Transverse colon (tissue), 4 donors: ENCODE measurements around the gene HYAL3. TPM values are rescaled to one million over a fixed set of nuclear protein-coding genes. Genes with fewer than 3 reads are reported as not detected.

Experiments used
- DNase-seq: peaks from one replicate; pipeline ENCODE4 v3.0.0-alpha.2; 2019
- H3K27ac ChIP-seq, 4 donors: fragments of 200-600 bp; sonication (generic); 2 replicates each; pipeline ENCODE4 v1.5.1; 2016 to 2018; ENCODE audit warnings: inconsistent platforms in 4 of 4
- H3K27me3 ChIP-seq: fragments of 200-600 bp; sonication (generic); 2 replicates; pipeline ENCODE4 v1.5.1; 2017; ENCODE audit warnings: inconsistent platforms
- H3K36me3 ChIP-seq, 4 donors: fragments of 200-600 bp; sonication (generic); 2 replicates each; pipeline ENCODE4 v1.5.1; 2017 to 2019; ENCODE audit warnings: inconsistent platforms in 4 of 4
- H3K4me1 ChIP-seq, 4 donors: fragments of 200-600 bp; sonication (generic); 2 replicates each; pipeline ENCODE4 v1.5.1; 2017 to 2020; ENCODE audit warnings: inconsistent platforms in 4 of 4
- H3K4me3 ChIP-seq, 4 donors: fragments of 200-600 bp; sonication (generic); 1 replicate in 1 of 4; 2 replicates in 3 of 4; pipeline versions ENCODE4 v1.5.1 to v1.6.1; 2017 to 2019; ENCODE audit warnings: inconsistent platforms in 4 of 4
- H3K9me3 ChIP-seq, 2 donors: fragments of 200-600 bp; sonication (generic); 2 replicates each; pipeline ENCODE4 v1.5.1; 2017 to 2019; ENCODE audit warnings: inconsistent platforms in 2 of 2
- EP300 ChIP-seq: sonication (generic); formaldehyde crosslinking; IDR thresholded peaks from one replicate; pipeline ENCODE4 v1.6.1; 2017; ENCODE audit warnings: antibody characterized with exemption, low read depth
- POLR2A ChIP-seq: fragments of 450-650 bp; IDR thresholded peaks from one replicate; pipeline ENCODE4 v1.6.1; 2016; ENCODE audit warnings: antibody characterized with exemption, mild to moderate bottlenecking, moderate library complexity
- POLR2AphosphoS5 ChIP-seq, 3 donors: sonication (generic); formaldehyde crosslinking; IDR thresholded peaks; one replicate each; pipeline ENCODE4 v1.6.1; 2016; ENCODE audit warnings: antibody characterized with exemption in 3 of 3
- WGBS, 2 donors: methylation state at CpG; one replicate each; pipeline ENCODE4 v1.1.5; 2018; ENCODE audit warnings: low coverage in 1 of 2; 5-methylcytosine and 5-hydroxymethylcytosine counted together
- in situ Hi-C, 4 donors: fragments of 200-750 bp; cut with MboI; loops; one replicate each; pipeline versions ENCODE4 v1.15.0 to v1.15.1; 2017; ENCODE audit warnings: low sequenced_read_pairs in 3 of 4, low pct_ligation_motif_present in 1 of 4, low pct_unique_long_range_greater_than_20kb in 1 of 4
- intact Hi-C: fragments of 100-400 bp; cut with DNase I; formaldehyde crosslinking; loops from one replicate; pipeline ENCODE4 v1.15.1; 2023; ENCODE audit warnings: low total_unique reads
- total RNA-seq, 4 donors: library from RNA; depleted of rRNA; stranded (reverse); fragments of >200 nt; gene quantifications; one replicate each; pipeline ENCODE4 v1.1.0, GENCODE V29; 2016
- TF ChIP-seq, protein P1 (sequence below), 5 experiments: fragments of 200-600 bp in 3 of 5; fragments of 450-650 bp in 2 of 5; sonication (generic) in 3 of 5; IDR thresholded peaks; 1 replicate in 2 of 5; 2 replicates in 3 of 5; pipeline ENCODE4 v1.5.1; 2016 to 2017; ENCODE audit warnings: antibody characterized with exemption in 5 of 5, inconsistent platforms in 3 of 5, mild to moderate bottlenecking in 2 of 5, moderate library complexity in 1 of 5

The HYAL3 gene, protein sequence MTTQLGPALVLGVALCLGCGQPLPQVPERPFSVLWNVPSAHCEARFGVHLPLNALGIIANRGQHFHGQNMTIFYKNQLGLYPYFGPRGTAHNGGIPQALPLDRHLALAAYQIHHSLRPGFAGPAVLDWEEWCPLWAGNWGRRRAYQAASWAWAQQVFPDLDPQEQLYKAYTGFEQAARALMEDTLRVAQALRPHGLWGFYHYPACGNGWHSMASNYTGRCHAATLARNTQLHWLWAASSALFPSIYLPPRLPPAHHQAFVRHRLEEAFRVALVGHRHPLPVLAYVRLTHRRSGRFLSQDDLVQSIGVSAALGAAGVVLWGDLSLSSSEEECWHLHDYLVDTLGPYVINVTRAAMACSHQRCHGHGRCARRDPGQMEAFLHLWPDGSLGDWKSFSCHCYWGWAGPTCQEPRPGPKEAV
- total RNA-seq: 10 to 100 TPM in 1 of 4 donors, 1 to 10 TPM in 2, under 1 TPM in 1; 0.79 to 11.2 (median 3.8) TPM

DNA sequence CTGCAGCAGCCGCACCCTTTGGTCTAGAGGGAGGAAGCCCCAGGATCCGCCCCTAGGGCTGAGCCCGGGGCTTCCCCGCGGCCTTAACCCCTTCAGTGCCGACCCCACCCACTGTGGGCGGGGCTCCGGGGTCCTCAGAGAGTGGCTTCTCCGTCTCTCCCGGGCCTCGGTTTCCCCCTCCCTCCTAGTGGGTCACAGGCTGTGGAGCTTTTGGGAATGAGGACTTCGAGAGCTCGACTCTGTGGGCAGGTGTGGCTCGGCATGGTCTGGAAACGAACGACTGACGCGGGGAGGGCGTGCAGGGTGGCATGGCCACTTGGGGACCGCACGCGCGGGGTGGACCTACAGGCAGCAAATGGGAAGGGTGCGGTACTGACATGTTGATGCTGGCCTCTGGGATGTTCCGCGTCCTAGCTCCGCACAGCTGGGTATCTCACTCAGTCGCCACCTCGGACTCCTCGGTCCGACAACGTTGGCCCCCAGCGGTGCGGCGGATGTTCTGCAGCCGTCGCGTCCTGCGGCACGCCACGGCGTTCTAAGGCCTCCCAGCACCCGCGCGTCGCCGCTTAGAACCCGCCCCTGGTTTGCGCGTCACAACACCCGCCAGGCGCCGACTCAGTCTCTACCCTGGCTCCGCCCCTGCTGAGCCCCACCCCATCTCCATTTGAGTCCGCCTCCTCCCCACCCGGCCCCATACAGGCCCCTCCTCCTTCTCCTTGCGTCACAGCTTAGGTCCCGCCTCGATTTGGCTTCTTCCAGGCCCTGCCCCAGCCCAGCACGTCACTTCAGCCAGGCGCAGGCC lies at the start of gene HYAL3, which contains the start of gene NAA80:
TSS of gene HYAL3 (minus strand) at position 570 of the 802 bp plus-strand sequence. CDS start 3,803 bp downstream, outside the sequence.
TSS of gene NAA80 (minus strand) at position 570 of the 802 bp plus-strand sequence. CDS start 1,942 bp downstream, outside the sequence.
- in situ Hi-C loops: no loop called here
- Histone ChIP-seq H3K9me3 (no peaks in the 10 kb centered on the region), H3K4me1 (peaks cover 15 to 35% (median 32%) of the 10 kb centered on the region in 4 donors), H3K36me3 (no peaks in the 10 kb centered on the region), H3K27ac (peak within 1 kb of the TSS; percentile 90 to 96 (median 94)), H3K27me3 (no peaks in the 10 kb centered on the region), H3K4me3 (peak within 1 kb of the TSS; percentile 39 to 84 (median 44))
- 0% methylated on average over 34 of the region's 61 CpGs; no CpG with 5 or more reads in 1 of the 2 donors for WGBS, 2 donors
- intact Hi-C loops: no loop called here
- DNase-seq: peak; percentile 100
- TF ChIP-seq, protein P1, sequence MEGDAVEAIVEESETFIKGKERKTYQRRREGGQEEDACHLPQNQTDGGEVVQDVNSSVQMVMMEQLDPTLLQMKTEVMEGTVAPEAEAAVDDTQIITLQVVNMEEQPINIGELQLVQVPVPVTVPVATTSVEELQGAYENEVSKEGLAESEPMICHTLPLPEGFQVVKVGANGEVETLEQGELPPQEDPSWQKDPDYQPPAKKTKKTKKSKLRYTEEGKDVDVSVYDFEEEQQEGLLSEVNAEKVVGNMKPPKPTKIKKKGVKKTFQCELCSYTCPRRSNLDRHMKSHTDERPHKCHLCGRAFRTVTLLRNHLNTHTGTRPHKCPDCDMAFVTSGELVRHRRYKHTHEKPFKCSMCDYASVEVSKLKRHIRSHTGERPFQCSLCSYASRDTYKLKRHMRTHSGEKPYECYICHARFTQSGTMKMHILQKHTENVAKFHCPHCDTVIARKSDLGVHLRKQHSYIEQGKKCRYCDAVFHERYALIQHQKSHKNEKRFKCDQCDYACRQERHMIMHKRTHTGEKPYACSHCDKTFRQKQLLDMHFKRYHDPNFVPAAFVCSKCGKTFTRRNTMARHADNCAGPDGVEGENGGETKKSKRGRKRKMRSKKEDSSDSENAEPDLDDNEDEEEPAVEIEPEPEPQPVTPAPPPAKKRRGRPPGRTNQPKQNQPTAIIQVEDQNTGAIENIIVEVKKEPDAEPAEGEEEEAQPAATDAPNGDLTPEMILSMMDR (IDR thresholded peaks at IDR 0.05): peak; percentile 27 to 89 (median 39)
- TF ChIP-seq POLR2AphosphoS5 (IDR thresholded peaks at IDR 0.05) (peak; percentile 97 to 98 (median 97)), POLR2A (peak; percentile 96), EP300 (no peak)

DNA sequence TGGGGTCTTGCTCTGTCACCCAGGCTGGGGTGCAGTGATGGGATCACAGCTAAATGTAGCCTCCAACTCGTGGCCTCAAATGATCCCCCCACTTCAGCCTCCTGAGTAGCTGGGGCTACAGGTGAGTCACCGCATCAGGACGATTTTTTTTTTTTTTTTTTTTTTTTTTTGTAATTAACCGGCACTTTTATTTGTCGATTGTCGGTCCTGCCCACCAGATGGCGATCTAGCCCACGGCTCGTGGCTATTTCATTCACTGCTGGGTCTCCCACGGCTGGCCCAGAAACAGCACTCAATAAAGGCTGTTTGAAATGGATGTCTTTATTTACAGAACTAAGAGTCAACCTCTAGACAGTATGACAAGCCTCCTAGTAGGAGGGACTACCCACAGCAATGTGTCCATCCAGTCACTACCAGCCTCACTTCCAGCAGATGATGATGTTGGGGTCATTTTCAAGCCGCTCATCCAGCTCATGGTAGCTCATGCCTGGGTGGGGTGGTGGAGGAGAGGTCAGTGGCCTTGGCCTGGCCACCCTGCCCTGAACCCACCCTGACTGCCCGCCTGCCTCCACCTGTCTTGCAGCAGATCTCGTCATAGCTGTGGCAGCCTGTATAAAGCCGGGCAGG lies 48.1 kb upstream of the HYAL3 start:
- TF ChIP-seq POLR2A: no peak
- TF ChIP-seq, protein P1 (IDR thresholded peaks at IDR 0.05): peak; percentile 45 to 60 (median 57)
- Histone ChIP-seq H3K4me3 (no peak overlapping the region), H3K27me3 (no peaks in the 10 kb centered on the region), H3K36me3 (no peaks in the 10 kb centered on the region), H3K4me1 (peaks cover 25 to 43% (median 35%) of the 10 kb centered on the region in 4 donors), H3K9me3 (no peaks in the 10 kb centered on the region), H3K27ac (peak overlapping the region in 1 of 4 donors; percentile 27)
- intact Hi-C loops: loop anchor here (10.0 kb wide), 1 partner anchor 198 kb away; no protein-coding TSS in a partner anchor
- peak; percentile 79 for DNase-seq
- WGBS, 2 donors: 0 to 26% methylated on average over 10 to 14 of the region's 14 CpGs
- in situ Hi-C loops: loop anchor here in 1 of 4 donors (10.0 kb wide), 1 partner anchor 188 kb away; no protein-coding TSS in a partner anchor

DNA sequence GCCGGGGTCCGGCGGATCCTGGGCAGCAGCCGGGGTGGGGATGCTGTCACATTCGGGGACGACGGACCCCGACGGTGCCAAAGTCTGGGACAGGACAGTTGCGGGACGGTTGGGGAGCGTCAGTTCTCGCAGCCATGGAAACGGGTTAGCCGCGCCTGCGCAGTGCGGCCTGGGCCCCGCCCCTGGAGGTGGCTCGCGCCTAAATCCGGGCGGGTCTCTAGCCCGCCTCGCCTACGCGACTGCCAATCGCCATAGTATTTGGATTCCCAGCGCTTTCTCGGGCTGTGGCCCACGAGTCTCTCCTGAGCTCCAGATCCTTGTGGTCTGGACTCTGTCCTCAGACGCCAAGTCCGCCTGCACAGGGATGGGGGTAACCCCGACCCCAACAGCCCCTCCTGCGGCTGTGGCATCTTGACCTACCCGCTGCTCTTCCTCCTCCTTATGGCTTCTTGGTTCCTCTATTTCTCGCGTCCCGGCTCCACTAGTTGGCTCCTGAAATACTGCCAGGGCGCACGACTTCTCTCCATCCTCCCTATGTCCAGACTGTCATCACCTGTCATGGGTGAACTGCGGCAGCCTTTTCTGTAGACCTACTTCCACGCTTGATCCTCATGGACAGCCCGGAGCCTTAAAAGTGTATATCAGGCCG lies 46.5 kb upstream of the HYAL3 start, which contains the start of gene ZMYND10:
TSS of gene ZMYND10 (minus strand) at position 147 of the 649 bp plus-strand sequence. CDS start 153 bp downstream, outside the sequence.
- H3K27ac ChIP-seq: peak within 1 kb of the TSS in 2 of 4 donors; percentile 2 to 29
- H3K4me1 ChIP-seq: peaks cover 23 to 43% (median 36%) of the 10 kb centered on the region in 4 donors
- no peaks in the 10 kb centered on the region for H3K36me3 ChIP-seq
- H3K4me3 ChIP-seq: peak within 1 kb of the TSS; percentile 18 to 47 (median 27)
- intact Hi-C loops: loop anchor here (10.0 kb wide), 1 partner anchor 199 kb away; no protein-coding TSS in a partner anchor
- in situ Hi-C loops: loop anchor here in 1 of 4 donors (10.0 kb wide), 1 partner anchor 189 kb away; no protein-coding TSS in a partner anchor
- no peaks in the 10 kb centered on the region for H3K9me3 ChIP-seq
- TF ChIP-seq, protein P1 (IDR thresholded peaks at IDR 0.05): no peak
- no peak for TF ChIP-seq POLR2AphosphoS5 (IDR thresholded peaks at IDR 0.05)
- no peak for TF ChIP-seq POLR2A
- no peak for TF ChIP-seq EP300
- WGBS, 2 donors: 7 to 16% methylated on average over 3 to 23 of the region's 45 CpGs
- peak; percentile 78 for DNase-seq
- H3K27me3 ChIP-seq: no peaks in the 10 kb centered on the region
